K562 (cell line): Measurements from ENCODE around the gene RPAIN. TPM values are rescaled to one million over a fixed set of nuclear protein-coding genes. Genes with fewer than 3 reads are reported as not detected.

ENCODE experiments used
- ATAC-seq: fragments of 200-7000 bp; cut with Tn5 transposase; 3 replicates; pipeline ENCODE4 v1.9.1; 2020; ENCODE audit warnings: moderate library complexity
- BruUV-seq: library from RNA; stranded (reverse); fragments of 400-500 nt; replicated peaks from 2 replicates; lab custom pipeline; 2021; lab: Mats Ljungman, UMichigan
- CTCF ChIA-PET: fragments of 300-600 bp; formaldehyde crosslinking; extraction: SDS; loops from one replicate; lab custom pipeline; 2021; ENCODE audit warnings: low intra/inter-chr PET ratio; lab: Yijun Ruan, JAX
- POLR2A ChIA-PET: fragments of 300-600, 350-650 bp; sonication (Branson Sonifier 250); formaldehyde crosslinking; extraction: SDS; loops from one replicate; lab custom pipeline; 2021; ENCODE audit warnings: antibody characterized with exemption, inconsistent platforms; lab: Yijun Ruan, JAX
- DNase-seq, 4 experiments: peaks; one replicate each; pipeline versions ENCODE4 v3.0.0 to v3.0.0-alpha.2; 2011 to 2018; ENCODE audit warnings: low spot score in 3 of 4, mixed read lengths in 3 of 4; ENCODE audit errors: extremely low read depth in 1 of 4
- FAIRE-seq: peaks from 2 replicates; lab custom pipeline; 2011; peaks lifted over from hg19 to GRCh38; lab: Jason Lieb, UNC
- H2AFZ ChIP-seq: 2 replicates; pipeline ENCODE4 v1.6.0; 2011; ENCODE audit warnings: low read depth, low read length, control low read depth, inconsistent platforms
- H3K27ac ChIP-seq: fragments of 200-600 bp; 3 replicates; pipeline ENCODE4 v1.8.0; 2011; ENCODE audit warnings: low read depth, mild to moderate bottlenecking, control low read depth, inconsistent platforms, low read length, moderate library complexity, mixed read lengths; ENCODE audit errors: extremely low read depth
- H3K27me3 ChIP-seq, 2 experiments: fragments of 300-600 bp in 1 of 2; 2 replicates in 1 of 2; 3 replicates in 1 of 2; pipeline versions ENCODE4 v1.6.0 to v1.8.0; 2011; ENCODE audit warnings: inconsistent platforms in 2 of 2, low read length in 2 of 2, mild to moderate bottlenecking in 1 of 2, mixed read lengths in 1 of 2, moderate library complexity in 1 of 2; ENCODE audit not compliant: control insufficient read depth in 2 of 2, insufficient read depth in 2 of 2
- H3K36me3 ChIP-seq: fragments of 300-600 bp; 3 replicates; pipeline ENCODE4 v1.8.0; 2011; ENCODE audit warnings: mild to moderate bottlenecking, low read length, inconsistent platforms; ENCODE audit not compliant: control insufficient read depth, insufficient read depth
- H3K4me1 ChIP-seq, 2 experiments: fragments of 200-600 bp in 1 of 2; replicated peaks in 1 of 2; 2 replicates in 1 of 2; 3 replicates in 1 of 2; pipeline versions ENCODE4 v1.5.1 to v1.8.0; 2011; ENCODE audit warnings: inconsistent platforms in 2 of 2, low read length in 2 of 2, mild to moderate bottlenecking in 1 of 2, mixed read lengths in 1 of 2, moderate library complexity in 1 of 2; ENCODE audit not compliant: control insufficient read depth in 2 of 2, insufficient read depth in 2 of 2
- H3K4me2 ChIP-seq: 2 replicates; pipeline ENCODE4 v1.6.1; 2011; ENCODE audit warnings: low read length, control low read depth, inconsistent platforms, mixed read lengths; ENCODE audit not compliant: insufficient read depth
- H3K4me3 ChIP-seq: fragments of 200-600 bp; sonication (generic), shearing (Covaris generic); 2 replicates; pipeline ENCODE4 v1.5.1; 2016; ENCODE audit warnings: control low read depth, inconsistent platforms
- H3K79me2 ChIP-seq: fragments of 200-600 bp; 3 replicates; pipeline ENCODE4 v1.8.0; 2011; ENCODE audit warnings: low read length, inconsistent platforms; ENCODE audit not compliant: control insufficient read depth, insufficient read depth
- H3K9ac ChIP-seq, 2 experiments: 2 replicates each; pipeline versions ENCODE4 v1.6.0 to v1.6.1; 2011; ENCODE audit warnings: low read depth in 2 of 2, low read length in 2 of 2, control low read depth in 1 of 2, inconsistent platforms in 1 of 2, mild to moderate bottlenecking in 1 of 2, mixed read lengths in 1 of 2; ENCODE audit not compliant: insufficient read depth in 1 of 2
- H3K9me1 ChIP-seq: one replicate; pipeline ENCODE4 v1.6.0; 2011; ENCODE audit warnings: inconsistent platforms, mild to moderate bottlenecking, low read length, moderate library complexity; ENCODE audit not compliant: control insufficient read depth, insufficient read depth
- H3K9me3 ChIP-seq: replicated peaks from 2 replicates; pipeline ENCODE4 v1.5.1; 2011; ENCODE audit warnings: low read depth, low read length, inconsistent platforms; ENCODE audit not compliant: control insufficient read depth, insufficient read depth
- H4K20me1 ChIP-seq: replicated peaks from 2 replicates; pipeline ENCODE4 v1.6.1; 2011; ENCODE audit warnings: low read length, inconsistent platforms, mixed read lengths; ENCODE audit not compliant: control insufficient read depth, insufficient read depth
- C11orf30 ChIP-seq: fragments of 450-650 bp; IDR thresholded peaks from 2 replicates; pipeline ENCODE4 v1.6.1; 2016; ENCODE audit warnings: low read depth, mild to moderate bottlenecking
- KDM5B ChIP-seq: fragments of 200-600 bp; sonication (generic); IDR thresholded peaks from 2 replicates; pipeline ENCODE4 v1.6.1; 2012; ENCODE audit warnings: low read depth, mild to moderate bottlenecking, moderate library complexity, low read length, control low read depth, inconsistent platforms; ENCODE audit not compliant: insufficient replicate concordance
- MED1 ChIP-seq: sonication (generic); formaldehyde crosslinking; IDR thresholded peaks from 2 replicates; pipeline ENCODE4 v1.8.1; 2023; ENCODE audit warnings: missing genetic modification reagents, borderline replicate concordance
- PRDM10 ChIP-seq: fragments of 450-650 bp; IDR thresholded peaks from 2 replicates; pipeline ENCODE4 v1.6.1; 2018; ENCODE audit not compliant: partially characterized antibody
- TFAP4 ChIP-seq: sonication (generic); formaldehyde crosslinking; IDR thresholded peaks from 2 replicates; pipeline ENCODE4 v1.8.0; 2022; ENCODE audit warnings: missing genetic modification reagents, mild to moderate bottlenecking, moderate library complexity, borderline replicate concordance
- ZMIZ1 ChIP-seq, 2 experiments: fragments of 150-350 bp in 1 of 2; IDR thresholded peaks; 2 replicates each; pipeline ENCODE4 v1.6.1; 2012 to 2016; ENCODE audit warnings: low read depth in 2 of 2, low read length in 2 of 2, mild to moderate bottlenecking in 1 of 2, moderate library complexity in 1 of 2
- ZNF263 ChIP-seq: sonication (generic); formaldehyde crosslinking; IDR thresholded peaks from 2 replicates; pipeline ENCODE4 v1.8.0; 2022; ENCODE audit warnings: mild to moderate bottlenecking, missing genetic modification reagents, borderline replicate concordance
- ZNF395 ChIP-seq: fragments of 200-800 bp; sonication (Bioruptor generic); IDR thresholded peaks from 2 replicates; pipeline ENCODE4 v1.6.1; 2017; ENCODE audit warnings: missing genetic modification characterization, missing compliant biosample characterization
- ZSCAN29 ChIP-seq: fragments of 450-650 bp; IDR thresholded peaks from 2 replicates; pipeline ENCODE4 v1.6.1; 2017
- WGBS: fragments of 100-300 bp; shearing (Covaris generic); methylation state at CpG from one replicate; pipeline ENCODE4 v1.1.6; 2016; ENCODE audit warnings: low coverage, mixed read lengths; ENCODE audit not compliant: insufficient coverage; ENCODE audit errors: missing lambda C conversion rate; 5-methylcytosine and 5-hydroxymethylcytosine counted together
- in situ Hi-C: fragments of 300-500 bp; cut with MboI; formaldehyde crosslinking; loops from 4 replicates; pipeline ENCODE4 v1.15.0; 2018; ENCODE audit warnings: inconsistent platforms, mixed read lengths
- intact Hi-C: fragments of 100-400 bp; cut with micrococcal nuclease; formaldehyde crosslinking; loops from 2 replicates; pipeline ENCODE4 v1.14.2; 2022
- polyA plus RNA-seq, 8 experiments: library from polyadenylated mRNA; depleted of rRNA in 4 of 8; stranded (reverse) in 5 of 8; unstranded in 3 of 8; fragments of >200 nt; fragmentation: Nextera tagmentation in 2 of 8; fragmentation: Illumina TruSeq in 1 of 8; extraction: Ambion mirVana in 2 of 8; extraction: Trizol in 1 of 8; gene quantifications; 2 replicates each; pipeline versions ENCODE4 v1.2.1 to v1.2.3, GENCODE V29; 2011 to 2014; ENCODE audit warnings: inconsistent platforms in 1 of 8, missing spikeins in 1 of 8
- total RNA-seq, 7 experiments: library from RNA; depleted of rRNA in 6 of 7; stranded (reverse); fragments of >200 nt in 6 of 7; fragmentation: Illumina TruSeq in 2 of 7; extraction: Trizol in 2 of 7; gene quantifications; 2 replicates each; pipeline versions ENCODE4 v1.2.1 to v1.2.3, GENCODE V29; 2011 to 2021; ENCODE audit warnings: low replicate concordance in 1 of 7

Gene RPAIN
- total and polyA plus RNA-seq, 9 of the 15 experiments (the other 6 are each of a cell fraction or from before 2014, with no cell fraction given): 27.3 to 63.7 (median 38.5) TPM

- Histone ChIP-seq H3K36me3 (peaks cover 55% of the 10 kb centered on the region), H3K4me3 (peak within 1 kb of the TSS; percentile 94), H3K9me1 (no peaks in the 10 kb centered on the region), H3K9me3 (no peaks in the 10 kb centered on the region), H3K27me3 (no peaks in the 10 kb centered on the region), H3K4me1 (peaks cover 8 to 9% of the 10 kb centered on the region in 2 experiments; a peak in 4 of 5 replicates), H3K27ac (peak within 1 kb of the TSS; percentile 85), H3K9ac (peak within 1 kb of the TSS; percentile 92 to 97), H2AFZ (peak within 1 kb of the TSS; percentile 89), H3K79me2 (peaks cover 49% of the 10 kb centered on the region), H4K20me1 (no peaks in the 10 kb centered on the region), H3K4me2 (peak within 1 kb of the TSS; percentile 94)
- in situ Hi-C loops: no loop called here
- CTCF ChIA-PET: interaction anchor here (0.5 to 2.0 kb wide), 2 partner anchors 45 to 189 kb away, joined by 3 to 9 read pairs; no protein-coding TSS in a partner anchor
- DNase-seq (peak; percentile 85 to 94 (median 88)), ATAC-seq (peak; percentile 95), FAIRE-seq (peak; percentile 93)
- under 1% methylated on average over 68 of the region's 75 CpGs for WGBS
- no TSS peak for BruUV-seq
- POLR2A ChIA-PET: interaction anchor here (0.5 to 1.5 kb wide), 8 partner anchors 18 to 216 kb away, joined by 3 to 8 read pairs (median 4); partner anchors contain the start of gene NUP88
- intact Hi-C loops: loop anchor here (1.0 to 5.0 kb wide), 2 partner anchors 190 to 242 kb away; no protein-coding TSS in a partner anchor
- TF ChIP-seq C11orf30: peak; percentile 55
- TF ChIP-seq ZNF263 (CRISPR knock-in tag): peak; percentile 15; the same call in 1 of the 2 replicates
- peak; percentile 93 for TF ChIP-seq ZSCAN29
- TF ChIP-seq ZNF395 (CRISPR knock-in tag): 0 out of 2 replicates have a peak, but pooled peaks have one; percentile 24
- peak; percentile 86 for TF ChIP-seq TFAP4 (CRISPR knock-in tag)
- peak; percentile 61 for TF ChIP-seq KDM5B
- TF ChIP-seq PRDM10: no peak
- peak in 1 of 2 experiments; percentile 34; a peak in 1 of 4 replicates for TF ChIP-seq ZMIZ1 (IDR thresholded peaks at IDR 0.05; ENCODE audit: low read depth in 2 of 2, low read length in 2 of 2)
- no peak for TF ChIP-seq MED1 (CRISPR knock-in tag)
Observed at GRCh38 chr17:5438716-5439445, 18.9 kb downstream of the RPAIN start, which contains the start of gene C1QBP. Gene C1QBP (minus strand): TSS chr17:5439155. CDS start chr17:5439073, 82 bp downstream.
